Measurements from ENCODE around the gene MBD5.

MBD5 gene

DNA sequence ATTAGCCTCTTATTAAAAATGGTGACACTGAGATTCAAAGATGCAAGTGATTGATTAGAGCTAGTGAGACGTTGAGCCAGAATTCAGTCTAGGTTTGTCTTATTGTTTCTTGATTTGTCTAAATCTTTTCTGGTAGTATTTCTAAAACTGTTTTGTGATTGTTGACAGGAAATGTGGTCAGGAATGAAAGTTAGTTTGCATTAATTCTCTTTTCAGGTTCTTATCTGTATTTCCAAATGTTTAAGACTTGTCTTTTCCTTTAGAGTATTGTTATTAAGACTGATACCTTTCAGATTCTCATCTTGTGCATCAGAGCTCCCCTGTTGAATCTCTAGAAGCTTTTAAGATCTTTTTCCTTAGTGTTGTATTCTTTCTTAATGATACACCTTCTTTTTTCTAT, 89.3 kb downstream of the MBD5 start:
- no peak for TF ChIP-seq CEBPB (IDR thresholded peaks at IDR 0.05)
- TF ChIP-seq YY1 (IDR thresholded peaks at IDR 0.05; ENCODE audit: low read depth), result no peak
- TF ChIP-seq NFIC (IDR thresholded peaks at IDR 0.05), result no peak
- TF ChIP-seq FOXM1 (IDR thresholded peaks at IDR 0.05; ENCODE audit: borderline replicate concordance, low read depth), result no peak
- no peak for TF ChIP-seq CREB1 (IDR thresholded peaks at IDR 0.05; ENCODE audit: low read depth)
- TF ChIP-seq EGR1 (IDR thresholded peaks at IDR 0.05), result no peak
- TF ChIP-seq, protein P1, sequence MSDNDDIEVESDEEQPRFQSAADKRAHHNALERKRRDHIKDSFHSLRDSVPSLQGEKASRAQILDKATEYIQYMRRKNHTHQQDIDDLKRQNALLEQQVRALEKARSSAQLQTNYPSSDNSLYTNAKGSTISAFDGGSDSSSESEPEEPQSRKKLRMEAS (IDR thresholded peaks at IDR 0.05), result no peak
- no peak for TF ChIP-seq TAF1 (IDR thresholded peaks at IDR 0.05; ENCODE audit: low read depth)
- no peak for TF ChIP-seq TCF12 (IDR thresholded peaks at IDR 0.05; ENCODE audit: low read depth)
- TF ChIP-seq, protein P2, sequence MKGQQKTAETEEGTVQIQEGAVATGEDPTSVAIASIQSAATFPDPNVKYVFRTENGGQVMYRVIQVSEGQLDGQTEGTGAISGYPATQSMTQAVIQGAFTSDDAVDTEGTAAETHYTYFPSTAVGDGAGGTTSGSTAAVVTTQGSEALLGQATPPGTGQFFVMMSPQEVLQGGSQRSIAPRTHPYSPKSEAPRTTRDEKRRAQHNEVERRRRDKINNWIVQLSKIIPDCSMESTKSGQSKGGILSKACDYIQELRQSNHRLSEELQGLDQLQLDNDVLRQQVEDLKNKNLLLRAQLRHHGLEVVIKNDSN (IDR thresholded peaks at IDR 0.05), result no peak
- TF ChIP-seq, protein P3, sequence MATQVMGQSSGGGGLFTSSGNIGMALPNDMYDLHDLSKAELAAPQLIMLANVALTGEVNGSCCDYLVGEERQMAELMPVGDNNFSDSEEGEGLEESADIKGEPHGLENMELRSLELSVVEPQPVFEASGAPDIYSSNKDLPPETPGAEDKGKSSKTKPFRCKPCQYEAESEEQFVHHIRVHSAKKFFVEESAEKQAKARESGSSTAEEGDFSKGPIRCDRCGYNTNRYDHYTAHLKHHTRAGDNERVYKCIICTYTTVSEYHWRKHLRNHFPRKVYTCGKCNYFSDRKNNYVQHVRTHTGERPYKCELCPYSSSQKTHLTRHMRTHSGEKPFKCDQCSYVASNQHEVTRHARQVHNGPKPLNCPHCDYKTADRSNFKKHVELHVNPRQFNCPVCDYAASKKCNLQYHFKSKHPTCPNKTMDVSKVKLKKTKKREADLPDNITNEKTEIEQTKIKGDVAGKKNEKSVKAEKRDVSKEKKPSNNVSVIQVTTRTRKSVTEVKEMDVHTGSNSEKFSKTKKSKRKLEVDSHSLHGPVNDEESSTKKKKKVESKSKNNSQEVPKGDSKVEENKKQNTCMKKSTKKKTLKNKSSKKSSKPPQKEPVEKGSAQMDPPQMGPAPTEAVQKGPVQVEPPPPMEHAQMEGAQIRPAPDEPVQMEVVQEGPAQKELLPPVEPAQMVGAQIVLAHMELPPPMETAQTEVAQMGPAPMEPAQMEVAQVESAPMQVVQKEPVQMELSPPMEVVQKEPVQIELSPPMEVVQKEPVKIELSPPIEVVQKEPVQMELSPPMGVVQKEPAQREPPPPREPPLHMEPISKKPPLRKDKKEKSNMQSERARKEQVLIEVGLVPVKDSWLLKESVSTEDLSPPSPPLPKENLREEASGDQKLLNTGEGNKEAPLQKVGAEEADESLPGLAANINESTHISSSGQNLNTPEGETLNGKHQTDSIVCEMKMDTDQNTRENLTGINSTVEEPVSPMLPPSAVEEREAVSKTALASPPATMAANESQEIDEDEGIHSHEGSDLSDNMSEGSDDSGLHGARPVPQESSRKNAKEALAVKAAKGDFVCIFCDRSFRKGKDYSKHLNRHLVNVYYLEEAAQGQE (IDR thresholded peaks at IDR 0.05; ENCODE audit: low read depth), result no peak
- no peak for TF ChIP-seq EP300 (IDR thresholded peaks at IDR 0.05; ENCODE audit: borderline replicate concordance)
- no peak for TF ChIP-seq ZBTB7A (IDR thresholded peaks at IDR 0.05; ENCODE audit: low read depth)
- TF ChIP-seq RAD21 (IDR thresholded peaks at IDR 0.05; ENCODE audit: low read depth), result no peak
- TF ChIP-seq TEAD4 (IDR thresholded peaks at IDR 0.05), result no peak

DNA sequence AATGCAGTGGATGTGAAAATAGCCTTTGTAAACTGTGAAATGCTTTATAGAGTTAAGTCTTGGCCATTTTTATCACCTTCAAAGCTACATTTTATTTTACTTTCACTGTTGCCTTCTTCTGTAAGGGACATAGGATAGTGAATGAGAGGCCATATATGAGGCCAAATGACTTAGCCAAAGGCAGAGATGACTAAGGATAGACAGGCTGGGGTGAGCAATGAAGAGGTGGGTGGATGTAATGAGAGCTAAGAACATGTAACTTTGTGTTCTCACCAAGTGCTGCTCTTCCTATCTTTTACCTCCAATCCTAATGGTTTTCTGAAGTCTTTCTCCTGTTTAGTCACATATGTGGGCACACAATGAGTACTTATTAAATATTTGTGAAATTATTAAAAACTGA, 101.9 kb downstream of the MBD5 start:
- TF ChIP-seq EP300 (IDR thresholded peaks at IDR 0.05; ENCODE audit: borderline replicate concordance), result no peak
- no peak for TF ChIP-seq NFIC (IDR thresholded peaks at IDR 0.05)
- no peak for TF ChIP-seq ZBTB7A (IDR thresholded peaks at IDR 0.05; ENCODE audit: low read depth)
- no peak for TF ChIP-seq TEAD4 (IDR thresholded peaks at IDR 0.05)
- TF ChIP-seq, protein P1 (IDR thresholded peaks at IDR 0.05), result no peak
- TF ChIP-seq FOXM1 (IDR thresholded peaks at IDR 0.05; ENCODE audit: borderline replicate concordance, low read depth), result no peak
- no peak for TF ChIP-seq EGR1 (IDR thresholded peaks at IDR 0.05)
- no peak for TF ChIP-seq RAD21 (IDR thresholded peaks at IDR 0.05; ENCODE audit: low read depth)
- TF ChIP-seq YY1 (IDR thresholded peaks at IDR 0.05; ENCODE audit: low read depth), result no peak
- TF ChIP-seq, protein P2 (IDR thresholded peaks at IDR 0.05), result no peak
- no peak for TF ChIP-seq TCF12 (IDR thresholded peaks at IDR 0.05; ENCODE audit: low read depth)
- TF ChIP-seq, protein P3 (IDR thresholded peaks at IDR 0.05; ENCODE audit: low read depth), result no peak
- TF ChIP-seq CEBPB (IDR thresholded peaks at IDR 0.05), result no peak
- TF ChIP-seq TAF1 (IDR thresholded peaks at IDR 0.05; ENCODE audit: low read depth), result no peak
- TF ChIP-seq CREB1 (IDR thresholded peaks at IDR 0.05; ENCODE audit: low read depth), result no peak

DNA sequence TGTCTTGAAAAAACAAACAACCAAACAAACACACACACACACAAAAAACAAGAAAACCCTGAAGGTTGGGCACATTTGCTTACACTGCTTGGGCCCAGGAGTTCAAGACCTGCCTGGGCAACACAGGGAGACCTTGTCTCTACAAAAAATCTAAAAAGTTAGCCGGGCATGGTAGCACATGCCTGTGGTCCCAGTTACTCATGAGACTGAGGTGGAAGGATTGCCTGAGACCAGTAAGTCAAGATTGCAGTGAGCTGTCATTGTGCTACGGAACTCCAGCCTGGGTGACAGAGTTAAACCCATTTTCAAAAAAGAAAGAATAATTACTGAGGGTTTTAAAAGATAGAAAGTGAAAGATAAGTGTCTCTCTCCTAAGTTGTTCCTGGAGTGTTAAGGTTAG, 103.4 kb downstream of the MBD5 start:
- no peak for TF ChIP-seq FOXM1 (IDR thresholded peaks at IDR 0.05; ENCODE audit: borderline replicate concordance, low read depth)
- no peak for TF ChIP-seq RAD21 (IDR thresholded peaks at IDR 0.05; ENCODE audit: low read depth)
- TF ChIP-seq, protein P3 (IDR thresholded peaks at IDR 0.05; ENCODE audit: low read depth), result no peak
- no peak for TF ChIP-seq EP300 (IDR thresholded peaks at IDR 0.05; ENCODE audit: borderline replicate concordance)
- no peak for TF ChIP-seq TCF12 (IDR thresholded peaks at IDR 0.05; ENCODE audit: low read depth)
- TF ChIP-seq, protein P1 (IDR thresholded peaks at IDR 0.05), result no peak

DNA sequence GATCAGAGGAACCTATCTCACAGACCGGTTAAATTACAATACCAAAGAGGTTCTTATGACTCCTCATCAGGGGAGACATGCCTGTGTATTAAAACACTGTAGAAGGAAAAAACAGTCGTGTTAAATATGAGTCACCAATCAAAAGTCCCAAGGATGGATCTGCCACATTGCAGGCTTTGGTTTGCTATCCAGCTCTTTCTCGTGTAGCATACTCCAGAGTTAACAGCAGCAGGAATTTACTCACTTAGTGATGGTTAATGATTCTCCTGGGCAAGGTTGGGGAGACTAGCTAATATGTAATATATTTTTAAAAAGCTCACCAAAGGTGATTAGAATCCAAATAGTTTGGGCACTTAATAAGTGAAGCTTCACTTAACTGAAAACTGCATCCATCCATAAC, 109.7 kb downstream of the MBD5 start:
- TF ChIP-seq YY1 (IDR thresholded peaks at IDR 0.05; ENCODE audit: low read depth) (no peak), TEAD4 (IDR thresholded peaks at IDR 0.05) (no peak), TCF12 (IDR thresholded peaks at IDR 0.05; ENCODE audit: low read depth) (no peak), CEBPB (IDR thresholded peaks at IDR 0.05) (no peak), TAF1 (IDR thresholded peaks at IDR 0.05; ENCODE audit: low read depth) (no peak), RAD21 (IDR thresholded peaks at IDR 0.05; ENCODE audit: low read depth) (no peak), EGR1 (IDR thresholded peaks at IDR 0.05) (no peak)
- TF ChIP-seq, protein P1 (IDR thresholded peaks at IDR 0.05), result no peak
- TF ChIP-seq, protein P2 (IDR thresholded peaks at IDR 0.05), result no peak
- TF ChIP-seq, protein P3 (IDR thresholded peaks at IDR 0.05; ENCODE audit: low read depth), result no peak
